ENCODE measurements around the gene PTPRG.

DNA sequence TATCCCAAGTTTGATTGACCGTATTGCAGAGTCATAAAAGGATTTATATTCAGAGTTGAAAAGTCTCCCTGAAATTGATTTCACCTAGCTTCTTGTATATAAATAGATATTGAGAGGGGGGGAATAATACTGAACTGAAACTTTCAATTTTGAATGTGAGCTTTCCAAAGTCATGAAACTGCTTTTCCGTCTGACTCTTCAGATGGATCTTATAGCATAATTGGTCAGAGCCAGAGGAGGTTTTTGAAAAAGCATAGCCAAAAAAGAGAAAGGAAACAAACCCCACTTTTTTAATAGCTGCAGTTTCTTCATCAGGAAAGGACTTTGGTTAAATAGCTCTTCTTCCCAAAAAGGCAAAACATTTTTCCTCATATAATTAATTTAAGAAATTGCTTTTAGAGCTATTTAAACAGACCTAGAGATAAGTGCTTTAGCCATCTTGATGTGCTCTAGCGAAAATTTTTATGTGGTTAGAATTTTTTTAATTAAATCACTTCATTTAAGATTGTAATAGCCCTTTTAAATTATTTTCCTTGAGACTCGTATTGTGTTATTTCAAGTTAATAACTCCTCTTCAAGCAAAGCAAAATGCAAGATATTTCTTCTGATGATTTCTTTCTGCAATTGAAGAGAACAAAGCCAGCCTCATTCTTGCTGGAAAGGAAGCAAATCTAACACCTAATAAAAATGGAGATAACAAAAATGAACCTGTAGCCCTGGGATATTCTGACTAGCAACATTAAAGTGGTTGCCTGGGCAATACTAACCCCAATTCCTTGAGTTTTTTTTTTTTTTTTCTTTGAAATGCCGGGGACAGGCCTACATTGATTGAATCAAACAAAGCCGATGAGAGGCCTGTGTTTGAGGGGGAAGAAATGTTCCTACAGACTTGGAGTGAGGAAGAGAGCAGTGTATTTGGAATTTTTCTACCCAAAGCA is 173.6 kb downstream of the PTPRG start:
- no peak for TF ChIP-seq REST (IDR thresholded peaks at IDR 0.05; ENCODE audit: low read depth, low read length)
- TF ChIP-seq POLR2A (IDR thresholded peaks at IDR 0.05; ENCODE audit: low read depth, low read length): no peak
- TF ChIP-seq CTCF (IDR thresholded peaks at IDR 0.05 in 2 of 3, conservative IDR thresholded peaks at IDR 0.05 in 1 of 3; ENCODE audit: control insufficient read depth in 2 of 3, extremely low read depth in 1 of 3, insufficient read depth in 1 of 3, low read depth in 3 of 3, low read length in 3 of 3): no peak
- no peak for TF ChIP-seq MXI1 (IDR thresholded peaks at IDR 0.05; ENCODE audit: low read depth, low read length)
